Lower leg skin (tissue), 3 donors: ENCODE data around the gene BLVRB.

Experiments
- CTCF ChIP-seq, 3 donors: fragments of 450-650 bp; IDR thresholded peaks; one replicate each; pipeline ENCODE4 v1.5.1; 2016; ENCODE audit warnings: antibody characterized with exemption in 3 of 3, mild to moderate bottlenecking in 3 of 3, moderate library complexity in 2 of 3
- POLR2A ChIP-seq, 2 donors: fragments of 450-650 bp; IDR thresholded peaks; one replicate each; pipeline ENCODE4 v1.6.1; 2016 to 2017; ENCODE audit warnings: antibody characterized with exemption in 2 of 2, mild to moderate bottlenecking in 1 of 2, moderate library complexity in 1 of 2

- TF ChIP-seq CTCF (IDR thresholded peaks at IDR 0.05), result no peak
- TF ChIP-seq POLR2A (IDR thresholded peaks at IDR 0.05), result no peak
Measured at GRCh38 chr19:40457953-40458596, 7.5 kb downstream of the BLVRB start.
